Chondrocyte (in vitro differentiated cells): ENCODE measurements around the gene SLIT3. TPM values are rescaled to one million over a fixed set of nuclear protein-coding genes. Genes with fewer than 3 reads are reported as not detected.
"Not testable (repeated sequence)": the region's sequence is repeated elsewhere in the genome, so short reads cannot be mapped to it uniquely, and the experiment has no call there.

ENCODE experiments used
- DNase-seq: peaks from one replicate; pipeline ENCODE4 v3.0.0; 2021; ENCODE audit warnings: mixed read lengths, low spot score
- H3K27ac Mint-ChIP-seq: one replicate; pipeline ENCODE4 v1.8.0; 2021; ENCODE audit warnings: mild to moderate bottlenecking, moderate library complexity, mixed read lengths; ENCODE audit not compliant: unreplicated experiment
- H3K27me3 Mint-ChIP-seq: 2 replicates; pipeline ENCODE4 v1.8.0; 2021; ENCODE audit warnings: low read depth, mixed read lengths
- H3K36me3 Mint-ChIP-seq: 2 replicates; pipeline ENCODE4 v1.8.0; 2021; ENCODE audit warnings: low read depth, mixed read lengths
- H3K4me1 Mint-ChIP-seq: 2 replicates; pipeline ENCODE4 v1.8.0; 2021; ENCODE audit warnings: low read depth, mild to moderate bottlenecking, mixed read lengths
- H3K4me3 Mint-ChIP-seq: one replicate; pipeline ENCODE4 v1.8.0; 2021; ENCODE audit warnings: mild to moderate bottlenecking, moderate library complexity, mixed read lengths; ENCODE audit not compliant: unreplicated experiment
- H3K9me3 Mint-ChIP-seq: 2 replicates; pipeline ENCODE4 v1.8.0; 2021; ENCODE audit warnings: low read depth, mixed read lengths
- total RNA-seq: library from RNA; stranded (reverse); gene quantifications from 3 replicates; pipeline ENCODE4 v1.2.1, GENCODE V29; 2021
- TF ChIP-seq, protein P1 (sequence below): fragments of 200-600 bp; sonication (generic); IDR thresholded peaks from 2 replicates; pipeline ENCODE4 v1.5.0; 2021; ENCODE audit warnings: antibody characterized with exemption, mild to moderate bottlenecking, moderate library complexity

SLIT3 gene
- total RNA-seq, 1 donor from 2014 or later: 116 TPM

DNA sequence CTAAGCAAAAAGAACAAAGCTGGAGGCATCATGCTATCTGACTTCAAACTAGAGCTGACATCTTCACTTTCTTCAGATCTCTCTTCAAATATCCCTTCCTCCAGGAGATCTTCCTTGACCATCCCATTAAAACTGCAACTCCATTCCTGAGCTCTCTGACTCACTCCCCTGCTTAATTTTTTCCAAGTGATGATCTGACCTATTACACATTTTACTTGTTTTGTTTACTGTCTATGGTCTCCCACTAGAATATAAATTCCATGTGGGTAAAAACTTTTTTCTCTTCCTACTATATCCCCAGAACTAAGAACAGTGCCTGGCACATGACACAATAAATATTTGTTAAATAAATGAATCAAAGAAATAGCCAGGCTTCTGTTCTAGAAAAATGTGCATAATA, 87.5 kb downstream of the SLIT3 start:
- Mint-ChIP-seq H3K4me3 (no peak overlapping the region), H3K27ac (peak overlapping the region; percentile 2), H3K4me1 (peaks cover 38% of the 10 kb centered on the region), H3K9me3 (peaks cover 4% of the 10 kb centered on the region), H3K36me3 (peaks cover 6% of the 10 kb centered on the region), H3K27me3 (no peaks in the 10 kb centered on the region)
- DNase-seq: no peak
- TF ChIP-seq, protein P1, sequence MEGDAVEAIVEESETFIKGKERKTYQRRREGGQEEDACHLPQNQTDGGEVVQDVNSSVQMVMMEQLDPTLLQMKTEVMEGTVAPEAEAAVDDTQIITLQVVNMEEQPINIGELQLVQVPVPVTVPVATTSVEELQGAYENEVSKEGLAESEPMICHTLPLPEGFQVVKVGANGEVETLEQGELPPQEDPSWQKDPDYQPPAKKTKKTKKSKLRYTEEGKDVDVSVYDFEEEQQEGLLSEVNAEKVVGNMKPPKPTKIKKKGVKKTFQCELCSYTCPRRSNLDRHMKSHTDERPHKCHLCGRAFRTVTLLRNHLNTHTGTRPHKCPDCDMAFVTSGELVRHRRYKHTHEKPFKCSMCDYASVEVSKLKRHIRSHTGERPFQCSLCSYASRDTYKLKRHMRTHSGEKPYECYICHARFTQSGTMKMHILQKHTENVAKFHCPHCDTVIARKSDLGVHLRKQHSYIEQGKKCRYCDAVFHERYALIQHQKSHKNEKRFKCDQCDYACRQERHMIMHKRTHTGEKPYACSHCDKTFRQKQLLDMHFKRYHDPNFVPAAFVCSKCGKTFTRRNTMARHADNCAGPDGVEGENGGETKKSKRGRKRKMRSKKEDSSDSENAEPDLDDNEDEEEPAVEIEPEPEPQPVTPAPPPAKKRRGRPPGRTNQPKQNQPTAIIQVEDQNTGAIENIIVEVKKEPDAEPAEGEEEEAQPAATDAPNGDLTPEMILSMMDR: no peak

DNA sequence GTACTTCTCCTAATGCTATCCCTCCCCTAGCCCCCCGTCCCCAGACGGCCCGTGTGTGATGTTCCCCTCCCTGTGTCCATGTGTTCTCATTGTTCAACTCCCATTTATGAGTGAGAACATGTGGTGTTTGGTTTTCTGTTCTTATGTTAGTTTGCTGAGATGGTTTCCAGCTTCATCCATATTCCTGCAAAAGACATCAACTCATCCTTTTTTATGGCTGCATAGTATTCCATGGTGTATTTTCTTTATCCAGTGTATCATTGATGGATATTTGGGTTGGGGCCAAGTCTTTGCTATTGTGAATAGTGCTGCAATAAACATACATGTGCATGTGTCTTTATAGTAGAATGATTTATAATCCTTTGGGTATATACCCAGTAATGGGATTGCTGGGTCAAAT, 89.2 kb downstream of the SLIT3 start:
- DNase-seq, H3K27ac Mint-ChIP-seq, H3K27me3 Mint-ChIP-seq, H3K9me3 Mint-ChIP-seq, H3K36me3 Mint-ChIP-seq, H3K4me3 Mint-ChIP-seq: not testable (repeated sequence)
- H3K4me1 Mint-ChIP-seq: peaks cover 21% of the 10 kb centered on the region

DNA sequence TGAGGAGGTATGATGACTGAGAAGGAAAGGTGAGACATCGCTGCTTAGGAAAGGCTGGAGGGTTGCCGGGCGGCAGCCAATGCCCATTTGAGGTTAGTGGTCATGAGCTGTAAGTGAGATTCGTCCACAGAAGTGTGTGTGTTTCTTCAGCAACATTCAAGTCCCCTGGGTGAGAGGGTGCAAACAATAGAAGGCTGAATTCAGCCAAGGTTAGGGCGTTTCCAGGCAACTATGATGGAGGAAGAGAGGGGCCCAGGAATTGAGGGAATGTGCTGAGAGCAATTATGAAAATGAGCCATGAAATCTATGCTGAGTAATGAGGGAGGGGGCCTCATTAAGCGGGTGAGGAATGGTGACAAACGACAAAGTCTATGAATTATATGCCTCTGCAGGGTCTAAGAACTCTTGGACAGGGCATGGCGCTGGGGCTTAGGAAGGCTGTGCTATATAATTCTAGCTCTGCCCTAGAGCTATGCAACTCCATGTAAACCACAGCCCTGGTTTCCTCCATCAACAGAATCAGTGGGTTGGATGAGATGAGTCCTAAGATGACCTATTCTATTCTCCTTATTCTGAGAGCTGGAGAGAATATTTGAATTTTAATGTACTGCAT, 96.0 kb downstream of the SLIT3 start:
- no peak for DNase-seq
- Mint-ChIP-seq H3K27me3 (no peaks in the 10 kb centered on the region), H3K27ac (peak overlapping the region; percentile 13), H3K9me3 (peaks cover 11% of the 10 kb centered on the region), H3K36me3 (peaks cover 14% of the 10 kb centered on the region), H3K4me1 (peaks cover 14% of the 10 kb centered on the region), H3K4me3 (no peak overlapping the region)
- TF ChIP-seq, protein P1: no peak

DNA sequence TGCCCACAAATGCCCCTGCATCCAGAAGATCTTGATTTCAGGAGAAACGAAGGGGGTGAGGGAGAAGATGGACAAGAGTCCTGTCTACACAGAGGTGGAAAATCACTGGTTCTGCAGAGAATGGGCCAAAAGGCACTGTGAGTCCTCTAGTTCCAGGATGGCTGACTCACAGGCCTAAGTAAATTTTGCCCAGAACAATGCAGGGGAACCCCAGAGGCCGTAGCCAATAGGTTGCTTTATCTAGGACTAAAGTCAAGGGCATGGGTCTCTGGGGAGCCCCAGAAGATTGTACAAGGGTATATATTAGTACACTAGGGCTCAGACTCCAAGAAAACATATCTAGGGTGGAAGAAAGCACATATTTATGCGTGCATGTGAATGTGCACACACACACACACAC, 98.0 kb downstream of the SLIT3 start:
- no peaks in the 10 kb centered on the region for H3K27me3 Mint-ChIP-seq
- H3K9me3 Mint-ChIP-seq: peaks cover 6% of the 10 kb centered on the region
- no peak overlapping the region for H3K27ac Mint-ChIP-seq
- H3K4me1 Mint-ChIP-seq: peaks cover 16% of the 10 kb centered on the region
- DNase-seq: no peak
- no peak overlapping the region for H3K4me3 Mint-ChIP-seq
- peaks cover 11% of the 10 kb centered on the region for H3K36me3 Mint-ChIP-seq
- TF ChIP-seq, protein P1: no peak

DNA sequence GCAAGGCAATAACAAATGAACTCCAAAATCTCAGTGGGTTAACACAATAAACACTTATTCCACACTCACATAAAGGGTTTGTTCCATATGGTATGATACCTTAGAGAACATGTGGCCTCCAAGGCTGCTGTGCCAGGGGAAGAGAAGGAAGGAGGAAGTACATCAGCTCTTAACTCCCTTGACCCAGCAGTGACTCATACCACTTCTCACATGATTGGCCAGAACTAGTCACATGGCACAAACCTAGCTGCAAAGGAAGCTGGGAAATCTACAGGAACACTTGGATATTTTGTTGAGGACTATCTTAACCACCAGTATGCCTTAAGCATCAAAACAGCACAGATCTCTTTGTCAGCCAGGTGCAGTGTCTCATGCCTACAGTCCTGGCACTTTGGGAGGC, 99.3 kb downstream of the SLIT3 start:
- Mint-ChIP-seq H3K4me1 (peaks cover 28% of the 10 kb centered on the region), H3K36me3 (peaks cover 11% of the 10 kb centered on the region), H3K4me3 (no peak overlapping the region), H3K27ac (no peak overlapping the region), H3K9me3 (peaks cover 6% of the 10 kb centered on the region), H3K27me3 (no peaks in the 10 kb centered on the region)
- no peak for DNase-seq
- TF ChIP-seq, protein P1: no peak

GRCh38 chr5:169200125-169200778, 100.7 kb downstream of the SLIT3 start:
- no peak overlapping the region for H3K4me3 Mint-ChIP-seq
- peaks cover 6% of the 10 kb centered on the region for H3K9me3 Mint-ChIP-seq
- peaks cover 42% of the 10 kb centered on the region for H3K4me1 Mint-ChIP-seq
- TF ChIP-seq, protein P1: no peak
- H3K27ac Mint-ChIP-seq: no peak overlapping the region
- DNase-seq: no peak
- H3K27me3 Mint-ChIP-seq: no peaks in the 10 kb centered on the region
- H3K36me3 Mint-ChIP-seq: peaks cover 11% of the 10 kb centered on the region
